GM10266 (cell line): Measurements from ENCODE around the gene SIVA1.

Source experiments
- DNase-seq: peaks from one replicate; pipeline ENCODE4 v3.0.0; 2012; ENCODE audit errors: extremely low spot score
- CTCF ChIP-seq: IDR thresholded peaks from 2 replicates; pipeline ENCODE4 v1.5.1; 2012; ENCODE audit warnings: mild to moderate bottlenecking, low read depth; ENCODE audit not compliant: control insufficient read depth, insufficient read depth; ENCODE audit errors: missing control alignments

Gene SIVA1

DNA sequence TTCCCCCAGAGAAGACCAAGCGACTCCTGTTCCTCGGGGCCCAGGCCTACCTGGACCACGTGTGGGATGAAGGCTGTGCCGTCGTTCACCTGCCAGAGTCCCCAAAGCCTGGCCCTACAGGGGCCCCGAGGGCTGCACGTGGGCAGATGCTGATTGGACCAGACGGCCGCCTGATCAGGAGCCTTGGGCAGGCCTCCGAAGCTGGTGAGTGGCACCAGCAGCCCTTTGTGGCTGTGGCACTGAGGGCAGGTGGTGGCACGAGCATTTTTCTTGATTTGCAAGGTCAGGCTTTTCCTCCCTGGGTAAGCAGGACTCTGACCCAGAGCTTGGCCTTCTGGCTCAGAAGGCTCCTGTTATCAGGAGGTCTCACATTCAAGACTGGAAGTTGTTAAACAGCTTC, 2.7 kb downstream of the SIVA1 start:
- no peak for DNase-seq
- no peak for TF ChIP-seq CTCF

- no peak for DNase-seq
- TF ChIP-seq CTCF: no peak
These were observed 3.7 kb downstream of the SIVA1 start for GRCh38 chr14:104756477-104757237.

GRCh38 chr14:104757238-104757585, 4.3 kb downstream of the SIVA1 start:
- TF ChIP-seq CTCF: no peak
- no peak for DNase-seq

GRCh38 chr14:104757681-104758392, 4.9 kb downstream of the SIVA1 start:
- DNase-seq: no peak

DNA sequence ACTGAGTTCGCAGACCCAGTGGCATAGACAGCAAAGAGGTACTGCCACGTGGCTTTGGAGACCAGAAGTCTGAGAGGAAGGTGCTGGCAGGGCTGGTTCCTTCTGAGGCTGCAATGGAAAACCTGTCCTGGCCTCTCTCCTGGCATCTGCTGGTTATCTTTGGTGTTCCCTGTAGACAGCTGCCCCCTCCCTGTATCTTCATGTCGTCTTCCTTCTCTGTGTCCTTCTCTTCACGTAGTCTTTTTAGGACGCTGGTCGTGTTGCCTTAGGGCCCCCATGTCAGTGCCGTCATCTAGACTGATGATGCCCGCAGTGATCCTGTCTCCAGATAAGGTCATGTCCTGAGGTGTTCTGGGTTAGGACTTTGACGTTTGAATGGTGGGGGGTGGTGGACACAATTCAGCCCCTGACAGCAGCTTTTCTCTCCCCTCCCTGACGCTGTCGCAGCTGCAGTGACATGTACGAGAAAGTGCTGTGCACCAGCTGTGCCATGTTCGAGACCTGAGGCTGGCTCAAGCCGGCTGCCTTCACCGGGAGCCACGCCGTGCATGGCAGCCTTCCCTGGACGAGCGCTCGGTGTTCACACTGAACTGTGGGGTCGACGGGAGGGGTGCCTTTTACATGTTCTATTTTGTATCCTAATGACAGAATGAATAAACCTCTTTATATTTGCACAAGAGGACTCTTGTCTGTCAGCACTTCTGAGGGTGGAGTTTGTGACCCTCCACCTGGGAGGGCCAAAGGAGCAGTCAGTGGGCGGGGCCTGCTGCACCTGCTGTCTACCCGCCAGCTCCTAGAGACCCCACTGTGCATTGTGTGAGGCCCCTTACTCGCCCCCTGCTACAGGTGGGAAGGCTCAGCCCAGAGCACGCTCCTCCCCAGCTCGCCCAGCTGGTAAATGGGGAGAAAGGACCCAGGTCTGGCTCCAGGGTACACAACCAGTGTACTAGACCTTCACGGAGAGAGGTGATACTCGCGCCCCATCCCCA, 6.3 kb downstream of the SIVA1 start:
- no peak for TF ChIP-seq CTCF
- DNase-seq: no peak

More at GRCh38 chr14:104757681-104758392, 4.9 kb downstream of the SIVA1 start:
- TF ChIP-seq CTCF: no peak

DNA sequence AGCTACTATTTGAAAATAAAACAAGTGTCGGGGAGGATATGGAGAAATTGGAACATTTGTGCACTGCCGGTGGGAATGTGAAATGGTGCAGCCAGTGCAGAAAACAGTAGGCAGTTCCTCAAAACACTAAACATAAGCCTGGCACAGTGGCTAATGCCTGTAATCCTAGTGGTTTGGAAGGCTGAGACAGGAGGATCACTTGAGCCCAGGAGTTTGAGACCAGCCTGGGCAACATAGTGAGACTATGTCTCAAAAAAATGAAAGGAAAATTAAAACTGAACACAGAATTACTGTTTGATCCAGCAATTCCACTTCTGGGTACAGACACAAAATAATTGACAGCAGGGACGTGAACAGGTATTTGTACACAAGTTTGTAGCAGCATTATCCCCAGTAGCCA, 12.6 kb downstream of the SIVA1 start:
- DNase-seq: no peak
- TF ChIP-seq CTCF: no peak
